ENCODE results near the gene SLC25A30. TPM values are rescaled to one million over a fixed set of nuclear protein-coding genes. Genes with fewer than 3 reads are reported as not detected.

SLC25A30 gene
- total RNA-seq, 2 experiments from 2014 or later, result 18.9 to 21.2 TPM

GRCh38 chr13:45411631-45412030 is 6.5 kb downstream of the SLC25A30 start:
- no peak overlapping the region for H3K27ac Mint-ChIP-seq
- POLR2A ChIA-PET, result no interaction called here

GRCh38 chr13:45411221-45411620 is 7.0 kb downstream of the SLC25A30 start:
- ChIA-PET POLR2A (no interaction called here), CTCF (interaction anchor here (1.6 kb wide), 1 partner anchor 40 kb away, joined by 6 read pairs; no protein-coding TSS in a partner anchor)
- no peak for TF ChIP-seq CTCF (IDR thresholded peaks at IDR 0.05)
- Mint-ChIP-seq H3K27ac (peak overlapping the region; percentile 28), H3K4me1 (ENCODE audit: low read depth) (peaks cover 28% of the 10 kb centered on the region), H3K36me3 (ENCODE audit: low read depth) (peaks cover 23% of the 10 kb centered on the region), H3K27me3 (no peaks in the 10 kb centered on the region), H3K9me3 (no peaks in the 10 kb centered on the region), H3K4me3 (no peak overlapping the region)
- DNase-seq (no peak), ATAC-seq (no peak)
- intact Hi-C loops (cut with micrococcal nuclease), result no loop called here

More at GRCh38 chr13:45411631-45412030, 6.5 kb downstream of the SLC25A30 start:
- ATAC-seq (no peak), DNase-seq (no peak)
- Mint-ChIP-seq H3K4me1 (ENCODE audit: low read depth) (peaks cover 28% of the 10 kb centered on the region), H3K27me3 (no peaks in the 10 kb centered on the region), H3K9me3 (no peaks in the 10 kb centered on the region), H3K4me3 (no peak overlapping the region), H3K36me3 (ENCODE audit: low read depth) (peaks cover 20% of the 10 kb centered on the region)
- intact Hi-C loops (cut with micrococcal nuclease), result no loop called here
- TF ChIP-seq CTCF (IDR thresholded peaks at IDR 0.05), result no peak
- CTCF ChIA-PET, result interaction anchor here (1.6 kb wide), 1 partner anchor 40 kb away, joined by 6 read pairs; no protein-coding TSS in a partner anchor

- no peak overlapping the region for H3K4me3 Mint-ChIP-seq
- ATAC-seq (no peak), DNase-seq (no peak)
- H3K27me3 Mint-ChIP-seq, result no peaks in the 10 kb centered on the region
- no peaks in the 10 kb centered on the region for H3K9me3 Mint-ChIP-seq
- intact Hi-C loops (cut with micrococcal nuclease), result no loop called here
- ChIA-PET POLR2A (no interaction called here), CTCF (interaction anchor here (1.1 kb wide), 1 partner anchor 40 kb away, joined by 3 read pairs; no protein-coding TSS in a partner anchor)
- TF ChIP-seq CTCF (IDR thresholded peaks at IDR 0.05), result no peak
- peaks cover 28% of the 10 kb centered on the region for H3K4me1 Mint-ChIP-seq (ENCODE audit: low read depth)
- no peak overlapping the region for H3K27ac Mint-ChIP-seq
- H3K36me3 Mint-ChIP-seq (ENCODE audit: low read depth), result peaks cover 25% of the 10 kb centered on the region
Measured at GRCh38 chr13:45410466-45410865, 7.7 kb downstream of the SLC25A30 start.

- Mint-ChIP-seq H3K27ac (no peak overlapping the region), H3K4me1 (ENCODE audit: low read depth) (peaks cover 26% of the 10 kb centered on the region), H3K36me3 (ENCODE audit: low read depth) (peaks cover 28% of the 10 kb centered on the region), H3K27me3 (no peaks in the 10 kb centered on the region), H3K9me3 (no peaks in the 10 kb centered on the region), H3K4me3 (no peak overlapping the region)
- POLR2A ChIA-PET, result no interaction called here
- CTCF ChIA-PET, result interaction anchor here (1.1 kb wide), 1 partner anchor 39 kb away, joined by 3 read pairs; no protein-coding TSS in a partner anchor
- ATAC-seq, result no peak
- DNase-seq, result no peak
- intact Hi-C loops (cut with micrococcal nuclease), result no loop called here
- no peak for TF ChIP-seq CTCF (IDR thresholded peaks at IDR 0.05)
Measured at GRCh38 chr13:45410001-45410400, 8.2 kb downstream of the SLC25A30 start.

- Mint-ChIP-seq H3K4me3 (no peak overlapping the region), H3K27me3 (no peaks in the 10 kb centered on the region), H3K9me3 (no peaks in the 10 kb centered on the region), H3K36me3 (ENCODE audit: low read depth) (peaks cover 42% of the 10 kb centered on the region), H3K4me1 (ENCODE audit: low read depth) (peaks cover 7% of the 10 kb centered on the region), H3K27ac (no peak overlapping the region)
- no peak for TF ChIP-seq CTCF (IDR thresholded peaks at IDR 0.05)
- DNase-seq (no peak), ATAC-seq (no peak)
- CTCF ChIA-PET, result interaction anchor here (1.9 to 2.0 kb wide), 2 partner anchors 10 to 34 kb away, joined by 7 read pairs; no protein-coding TSS in a partner anchor
- intact Hi-C loops (cut with micrococcal nuclease), result no loop called here
- POLR2A ChIA-PET, result no interaction called here
Measured at GRCh38 chr13:45406421-45406820, 11.8 kb downstream of the SLC25A30 start.

Measured in activated CD8-positive, alpha-beta T cell treated with anti-CD3 and anti-CD28 coated beads for 36 hours (primary cell).